K562 (cell line): ENCODE results near the gene ADRA2B. TPM values are rescaled to one million over a fixed set of nuclear protein-coding genes. Genes with fewer than 3 reads are reported as not detected.
A peak's percentile ranks its signal among the peaks of the same experiment; 100 is the strongest.

ENCODE experiments used
- ATAC-seq: fragments of 200-7000 bp; cut with Tn5 transposase; 3 replicates; pipeline ENCODE4 v1.9.1; 2020; ENCODE audit warnings: moderate library complexity
- BruUV-seq: library from RNA; stranded (reverse); fragments of 400-500 nt; replicated peaks from 2 replicates; lab custom pipeline; 2021; lab: Mats Ljungman, UMichigan
- CTCF ChIA-PET: fragments of 300-600 bp; formaldehyde crosslinking; extraction: SDS; loops from one replicate; lab custom pipeline; 2021; ENCODE audit warnings: low intra/inter-chr PET ratio; lab: Yijun Ruan, JAX
- POLR2A ChIA-PET: fragments of 300-600, 350-650 bp; sonication (Branson Sonifier 250); formaldehyde crosslinking; extraction: SDS; loops from one replicate; lab custom pipeline; 2021; ENCODE audit warnings: antibody characterized with exemption, inconsistent platforms; lab: Yijun Ruan, JAX
- DNase-seq, 4 experiments: peaks; one replicate each; pipeline versions ENCODE4 v3.0.0 to v3.0.0-alpha.2; 2011 to 2018; ENCODE audit warnings: low spot score in 3 of 4, mixed read lengths in 3 of 4; ENCODE audit errors: extremely low read depth in 1 of 4
- FAIRE-seq: peaks from 2 replicates; lab custom pipeline; 2011; peaks lifted over from hg19 to GRCh38; lab: Jason Lieb, UNC
- H2AFZ ChIP-seq: 2 replicates; pipeline ENCODE4 v1.6.0; 2011; ENCODE audit warnings: low read depth, low read length, control low read depth, inconsistent platforms
- H3K27ac ChIP-seq: fragments of 200-600 bp; 3 replicates; pipeline ENCODE4 v1.8.0; 2011; ENCODE audit warnings: low read depth, mild to moderate bottlenecking, control low read depth, inconsistent platforms, low read length, moderate library complexity, mixed read lengths; ENCODE audit errors: extremely low read depth
- H3K27me3 ChIP-seq, 2 experiments: fragments of 300-600 bp in 1 of 2; 2 replicates in 1 of 2; 3 replicates in 1 of 2; pipeline versions ENCODE4 v1.6.0 to v1.8.0; 2011; ENCODE audit warnings: inconsistent platforms in 2 of 2, low read length in 2 of 2, mild to moderate bottlenecking in 1 of 2, mixed read lengths in 1 of 2, moderate library complexity in 1 of 2; ENCODE audit not compliant: control insufficient read depth in 2 of 2, insufficient read depth in 2 of 2
- H3K36me3 ChIP-seq: fragments of 300-600 bp; 3 replicates; pipeline ENCODE4 v1.8.0; 2011; ENCODE audit warnings: mild to moderate bottlenecking, low read length, inconsistent platforms; ENCODE audit not compliant: control insufficient read depth, insufficient read depth
- H3K4me1 ChIP-seq, 2 experiments: fragments of 200-600 bp in 1 of 2; replicated peaks in 1 of 2; 2 replicates in 1 of 2; 3 replicates in 1 of 2; pipeline versions ENCODE4 v1.5.1 to v1.8.0; 2011; ENCODE audit warnings: inconsistent platforms in 2 of 2, low read length in 2 of 2, mild to moderate bottlenecking in 1 of 2, mixed read lengths in 1 of 2, moderate library complexity in 1 of 2; ENCODE audit not compliant: control insufficient read depth in 2 of 2, insufficient read depth in 2 of 2
- H3K4me2 ChIP-seq: 2 replicates; pipeline ENCODE4 v1.6.1; 2011; ENCODE audit warnings: low read length, control low read depth, inconsistent platforms, mixed read lengths; ENCODE audit not compliant: insufficient read depth
- H3K4me3 ChIP-seq: fragments of 200-600 bp; sonication (generic), shearing (Covaris generic); 2 replicates; pipeline ENCODE4 v1.5.1; 2016; ENCODE audit warnings: control low read depth, inconsistent platforms
- H3K79me2 ChIP-seq: fragments of 200-600 bp; 3 replicates; pipeline ENCODE4 v1.8.0; 2011; ENCODE audit warnings: low read length, inconsistent platforms; ENCODE audit not compliant: control insufficient read depth, insufficient read depth
- H3K9ac ChIP-seq, 2 experiments: 2 replicates each; pipeline versions ENCODE4 v1.6.0 to v1.6.1; 2011; ENCODE audit warnings: low read depth in 2 of 2, low read length in 2 of 2, control low read depth in 1 of 2, inconsistent platforms in 1 of 2, mild to moderate bottlenecking in 1 of 2, mixed read lengths in 1 of 2; ENCODE audit not compliant: insufficient read depth in 1 of 2
- H3K9me1 ChIP-seq: one replicate; pipeline ENCODE4 v1.6.0; 2011; ENCODE audit warnings: inconsistent platforms, mild to moderate bottlenecking, low read length, moderate library complexity; ENCODE audit not compliant: control insufficient read depth, insufficient read depth
- H3K9me3 ChIP-seq: replicated peaks from 2 replicates; pipeline ENCODE4 v1.5.1; 2011; ENCODE audit warnings: low read depth, low read length, inconsistent platforms; ENCODE audit not compliant: control insufficient read depth, insufficient read depth
- H4K20me1 ChIP-seq: replicated peaks from 2 replicates; pipeline ENCODE4 v1.6.1; 2011; ENCODE audit warnings: low read length, inconsistent platforms, mixed read lengths; ENCODE audit not compliant: control insufficient read depth, insufficient read depth
- CAMTA2 ChIP-seq: fragments of 250-450 bp; sonication (Bioruptor Pico); conservative IDR thresholded peaks from 2 replicates; pipeline ENCODE4 v1.5.1; 2022
- CREB1 ChIP-seq, 2 experiments: sonication (generic) in 1 of 2; formaldehyde crosslinking in 1 of 2; IDR thresholded peaks; 2 replicates each; pipeline versions ENCODE4 v1.6.1 to v1.8.0; 2012 to 2022; ENCODE audit warnings: inconsistent platforms in 1 of 2, mild to moderate bottlenecking in 1 of 2, missing genetic modification reagents in 1 of 2, moderate library complexity in 1 of 2
- CREM ChIP-seq: IDR thresholded peaks from 2 replicates; pipeline ENCODE4 v1.6.1; 2014; ENCODE audit warnings: antibody characterized with exemption, low read depth
- E2F6 ChIP-seq, 2 experiments: IDR thresholded peaks; 2 replicates each; pipeline ENCODE4 v1.6.1; 2011; ENCODE audit warnings: borderline replicate concordance in 1 of 2, control low read depth in 1 of 2, low read depth in 1 of 2, low read length in 1 of 2, mild to moderate bottlenecking in 1 of 2, mixed read lengths in 1 of 2, moderate library complexity in 1 of 2; ENCODE audit not compliant: insufficient read depth in 1 of 2, insufficient read length in 1 of 2, poor library complexity in 1 of 2, severe bottlenecking in 1 of 2; ENCODE audit errors: extremely low read depth in 1 of 2
- EGR1 ChIP-seq: fragments of 450-650 bp; conservative IDR thresholded peaks from 2 replicates; pipeline ENCODE4 v1.6.1; 2017; ENCODE audit warnings: mild to moderate bottlenecking
- FOXM1 ChIP-seq, 2 experiments: fragments of 450-650 bp in 1 of 2; sonication (generic) in 1 of 2; formaldehyde crosslinking in 1 of 2; IDR thresholded peaks; 2 replicates each; pipeline versions ENCODE4 v1.6.1 to v1.9.0; 2017 to 2022; ENCODE audit warnings: low read depth in 2 of 2, mild to moderate bottlenecking in 2 of 2, missing genetic modification reagents in 1 of 2, moderate library complexity in 1 of 2
- JUND ChIP-seq, 2 experiments: IDR thresholded peaks; 2 replicates in 1 of 2; 3 replicates in 1 of 2; pipeline ENCODE4 v1.6.1; 2011; ENCODE audit warnings: borderline replicate concordance in 2 of 2, low read depth in 2 of 2, low read length in 2 of 2, improper control_type of control experiment in 1 of 2, missing biosample characterization in 1 of 2, missing genetic modification characterization in 1 of 2, missing genetic modification reagents in 1 of 2
- NFIX ChIP-seq: fragments of 250-450 bp; sonication (Bioruptor Pico); IDR thresholded peaks from 2 replicates; pipeline ENCODE4 v1.4.0; 2020; ENCODE audit warnings: low read depth, mild to moderate bottlenecking, moderate library complexity
- ZBTB33 ChIP-seq: sonication (generic); formaldehyde crosslinking; IDR thresholded peaks from 2 replicates; pipeline ENCODE4 v1.8.1; 2023; ENCODE audit warnings: mild to moderate bottlenecking, missing genetic modification reagents
- ZNF324 ChIP-seq: fragments of 250-450 bp; sonication (Bioruptor Pico); IDR thresholded peaks from 2 replicates; pipeline ENCODE4 v1.4.0; 2020; ENCODE audit warnings: mild to moderate bottlenecking
- ZSCAN29 ChIP-seq: fragments of 450-650 bp; IDR thresholded peaks from 2 replicates; pipeline ENCODE4 v1.6.1; 2017
- WGBS: fragments of 100-300 bp; shearing (Covaris generic); methylation state at CpG from one replicate; pipeline ENCODE4 v1.1.6; 2016; ENCODE audit warnings: low coverage, mixed read lengths; ENCODE audit not compliant: insufficient coverage; ENCODE audit errors: missing lambda C conversion rate; 5-methylcytosine and 5-hydroxymethylcytosine counted together
- in situ Hi-C: fragments of 300-500 bp; cut with MboI; formaldehyde crosslinking; loops from 4 replicates; pipeline ENCODE4 v1.15.0; 2018; ENCODE audit warnings: inconsistent platforms, mixed read lengths
- intact Hi-C: fragments of 100-400 bp; cut with micrococcal nuclease; formaldehyde crosslinking; loops from 2 replicates; pipeline ENCODE4 v1.14.2; 2022
- polyA plus RNA-seq, 8 experiments: library from polyadenylated mRNA; depleted of rRNA in 4 of 8; stranded (reverse) in 5 of 8; unstranded in 3 of 8; fragments of >200 nt; fragmentation: Nextera tagmentation in 2 of 8; fragmentation: Illumina TruSeq in 1 of 8; extraction: Ambion mirVana in 2 of 8; extraction: Trizol in 1 of 8; gene quantifications; 2 replicates each; pipeline versions ENCODE4 v1.2.1 to v1.2.3, GENCODE V29; 2011 to 2014; ENCODE audit warnings: inconsistent platforms in 1 of 8, missing spikeins in 1 of 8
- total RNA-seq, 7 experiments: library from RNA; depleted of rRNA in 6 of 7; stranded (reverse); fragments of >200 nt in 6 of 7; fragmentation: Illumina TruSeq in 2 of 7; extraction: Trizol in 2 of 7; gene quantifications; 2 replicates each; pipeline versions ENCODE4 v1.2.1 to v1.2.3, GENCODE V29; 2011 to 2021; ENCODE audit warnings: low replicate concordance in 1 of 7
- TF ChIP-seq, protein P1 (sequence below): fragments of 250-450 bp; sonication (Bioruptor Pico); IDR thresholded peaks from 2 replicates; pipeline ENCODE4 v1.6.1; 2021; ENCODE audit warnings: mild to moderate bottlenecking

The ADRA2B gene
- total and polyA plus RNA-seq, 9 of the 15 experiments (the other 6 are each of a cell fraction or from before 2014, with no cell fraction given), result not detected

DNA sequence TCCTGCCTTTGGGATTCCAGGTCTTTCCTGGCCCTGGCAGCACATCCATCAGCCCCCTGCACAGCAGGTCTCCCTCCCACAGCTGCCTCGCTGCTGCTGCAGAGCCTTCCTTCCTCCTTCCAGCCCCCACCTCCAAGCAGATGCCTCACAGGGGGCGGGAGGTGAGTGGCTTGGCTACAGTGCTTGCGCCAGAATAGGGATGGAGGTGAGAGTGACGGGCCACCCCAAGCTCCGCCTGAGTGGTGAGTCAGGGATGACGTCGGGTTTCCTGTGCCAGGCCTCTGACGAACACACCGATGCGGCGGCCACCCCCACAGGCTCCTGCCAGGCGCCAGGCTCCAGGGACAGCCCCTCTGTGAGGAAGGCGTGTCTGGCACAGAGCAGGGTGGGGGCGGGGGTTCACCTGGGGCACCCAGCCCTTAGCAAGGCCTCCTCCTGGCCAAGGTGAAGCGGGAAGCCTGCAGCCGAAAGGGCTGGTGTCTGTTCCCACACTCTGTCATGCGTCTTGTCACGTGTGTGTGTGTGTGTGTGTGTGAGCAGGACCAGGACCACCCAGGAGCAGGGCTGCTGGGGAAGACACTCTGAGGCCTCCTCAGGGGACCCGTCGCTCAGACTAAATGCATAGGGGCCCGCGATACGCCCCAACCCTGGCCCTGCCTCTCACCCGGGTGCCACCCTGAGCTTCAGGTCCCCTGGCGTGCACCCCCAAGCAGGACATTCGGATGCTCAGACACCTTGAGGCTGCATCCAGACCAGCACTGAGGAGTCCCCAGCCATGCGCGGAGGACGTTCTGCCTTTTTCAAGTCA is 32.2 kb upstream of the ADRA2B start:
- no TSS peak for BruUV-seq
- Histone ChIP-seq H3K79me2 (no peaks in the 10 kb centered on the region), H3K9me3 (no peaks in the 10 kb centered on the region), H4K20me1 (no peaks in the 10 kb centered on the region), H3K36me3 (no peaks in the 10 kb centered on the region), H3K9me1 (no peaks in the 10 kb centered on the region), H3K27ac (no peak overlapping the region), H3K4me1 (peaks cover 22 to 35% of the 10 kb centered on the region in 2 experiments), H2AFZ (peak overlapping the region; percentile 77; the same call in 1 of the 2 replicates), H3K9ac (peak overlapping the region in 1 of 2 experiments; percentile 43; a peak in 1 of 4 replicates), H3K4me3 (no peak overlapping the region), H3K4me2 (no peak overlapping the region), H3K27me3 (no peaks in the 10 kb centered on the region)
- ATAC-seq (peak; percentile 51), FAIRE-seq (no peak), DNase-seq (peak in 3 of 4 experiments; percentile 52 to 60 (median 54))
- in situ Hi-C loops, result no loop called here
- WGBS, result 48% methylated on average over 28 of the region's 29 CpGs
- intact Hi-C loops, result no loop called here
- CTCF ChIA-PET, result no interaction called here
- POLR2A ChIA-PET, result no interaction called here
- TF ChIP-seq JUND (IDR thresholded peaks at IDR 0.05; ENCODE audit: borderline replicate concordance, low read depth, low read length), result peak; percentile 72; the same call in 1 of the 2 replicates
- TF ChIP-seq JUND (tag; IDR thresholded peaks at IDR 0.05; ENCODE audit: borderline replicate concordance, low read depth, low read length), result no peak; the same call in 2 of the 3 replicates
- peak; percentile 43; the same call in 1 of the 2 replicates for TF ChIP-seq EGR1
- no peak for TF ChIP-seq CAMTA2 (CRISPR knock-in tag)
- TF ChIP-seq FOXM1 (IDR thresholded peaks at IDR 0.05; ENCODE audit: low read depth), result no peak
- TF ChIP-seq FOXM1 (CRISPR knock-in tag; IDR thresholded peaks at IDR 0.05; ENCODE audit: low read depth), result no peak
- TF ChIP-seq ZBTB33 (CRISPR knock-in tag), result peak; percentile 32; the same call in 1 of the 2 replicates
- TF ChIP-seq, protein P1, sequence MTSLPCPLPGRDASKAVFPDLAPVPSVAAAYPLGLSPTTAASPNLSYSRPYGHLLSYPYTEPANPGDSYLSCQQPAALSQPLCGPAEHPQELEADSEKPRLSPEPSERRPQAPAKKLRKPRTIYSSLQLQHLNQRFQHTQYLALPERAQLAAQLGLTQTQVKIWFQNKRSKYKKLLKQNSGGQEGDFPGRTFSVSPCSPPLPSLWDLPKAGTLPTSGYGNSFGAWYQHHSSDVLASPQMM (CRISPR knock-in tag), result no peak
- TF ChIP-seq ZSCAN29, result no peak
- peak; percentile 86 for TF ChIP-seq CREB1 (IDR thresholded peaks at IDR 0.05)
- no peak; the same call in 1 of the 2 replicates for TF ChIP-seq CREB1 (CRISPR knock-in tag; IDR thresholded peaks at IDR 0.05)
- TF ChIP-seq E2F6 (IDR thresholded peaks at IDR 0.05; ENCODE audit: borderline replicate concordance in 1 of 2, extremely low read depth in 1 of 2, insufficient read depth in 1 of 2, insufficient read length in 1 of 2, low read depth in 1 of 2, low read length in 1 of 2, poor library complexity in 1 of 2, severe bottlenecking in 1 of 2), result peak in 1 of 2 experiments; percentile 6
- TF ChIP-seq CREM, result peak; percentile 88
- no peak for TF ChIP-seq ZNF324 (CRISPR knock-in tag)
- no peak for TF ChIP-seq NFIX (CRISPR knock-in tag)
